ENCODE results near the gene RIT2. TPM values are rescaled to one million over a fixed set of nuclear protein-coding genes. Genes with fewer than 3 reads are reported as not detected.

Gene RIT2
- total RNA-seq, 4 donors from 2014 or later = not detected

- no peak for TF ChIP-seq POLR2A (IDR thresholded peaks at IDR 0.05)
- no peak for TF ChIP-seq CTCF (IDR thresholded peaks at IDR 0.05)
- no peak for TF ChIP-seq EP300 (IDR thresholded peaks at IDR 0.05)
- no peak for TF ChIP-seq POLR2AphosphoS5 (IDR thresholded peaks at IDR 0.05)
- no peak for DNase-seq (ENCODE audit: low spot score in 2 of 2)
- Histone ChIP-seq H3K4me3 (no peak overlapping the region), H3K36me3 (no peaks in the 10 kb centered on the region), H3K4me1 (no peaks in the 10 kb centered on the region), H3K9me3 (no peaks in the 10 kb centered on the region), H3K27me3 (no peaks in the 10 kb centered on the region), H3K27ac (no peak overlapping the region)
- WGBS = 92% methylated on average over 3 of the region's 3 CpGs
Measured at GRCh38 chr18:42734520-42734919, 381.0 kb downstream of the RIT2 start.

GRCh38 chr18:42730272-42730671 is 385.2 kb downstream of the RIT2 start:
- no peak for TF ChIP-seq POLR2AphosphoS5 (IDR thresholded peaks at IDR 0.05)
- no peak for TF ChIP-seq CTCF (IDR thresholded peaks at IDR 0.05)
- TF ChIP-seq EP300 (IDR thresholded peaks at IDR 0.05) = no peak
- no peak for TF ChIP-seq POLR2A (IDR thresholded peaks at IDR 0.05)
- Histone ChIP-seq H3K9me3 (no peaks in the 10 kb centered on the region), H3K4me3 (no peak overlapping the region), H3K27me3 (no peaks in the 10 kb centered on the region), H3K36me3 (no peaks in the 10 kb centered on the region), H3K27ac (no peak overlapping the region), H3K4me1 (no peaks in the 10 kb centered on the region)
- no peak for DNase-seq (ENCODE audit: low spot score in 2 of 2)
- WGBS = 62% methylated on average over 1 of the region's 1 CpG

GRCh38 chr18:42719221-42719620 is 396.3 kb downstream of the RIT2 start:
- no peaks in the 10 kb centered on the region for H3K9me3 ChIP-seq
- 72% methylated on average over 6 of the region's 6 CpGs for WGBS
- no peaks in the 10 kb centered on the region for H3K36me3 ChIP-seq
- no peak for TF ChIP-seq CTCF (IDR thresholded peaks at IDR 0.05)
- TF ChIP-seq EP300 (IDR thresholded peaks at IDR 0.05) = no peak
- no peak for TF ChIP-seq POLR2A (IDR thresholded peaks at IDR 0.05)
- TF ChIP-seq POLR2AphosphoS5 (IDR thresholded peaks at IDR 0.05) = no peak
- no peaks in the 10 kb centered on the region for H3K27me3 ChIP-seq
- H3K4me3 ChIP-seq = no peak overlapping the region
- no peak for DNase-seq (ENCODE audit: low spot score in 2 of 2)
- no peaks in the 10 kb centered on the region for H3K4me1 ChIP-seq
- no peak overlapping the region for H3K27ac ChIP-seq

GRCh38 chr18:42712065-42712464 is 403.4 kb downstream of the RIT2 start:
- WGBS = 76% methylated on average over 1 of the region's 1 CpG
- no peak overlapping the region for H3K4me3 ChIP-seq
- H3K36me3 ChIP-seq = no peaks in the 10 kb centered on the region
- no peaks in the 10 kb centered on the region for H3K27me3 ChIP-seq
- no peak for DNase-seq (ENCODE audit: low spot score in 2 of 2)
- TF ChIP-seq POLR2A (IDR thresholded peaks at IDR 0.05) (no peak), EP300 (IDR thresholded peaks at IDR 0.05) (no peak), POLR2AphosphoS5 (IDR thresholded peaks at IDR 0.05) (no peak), CTCF (IDR thresholded peaks at IDR 0.05) (no peak)
- no peak overlapping the region for H3K27ac ChIP-seq
- H3K4me1 ChIP-seq = peaks cover 2% of the 10 kb centered on the region
- H3K9me3 ChIP-seq = no peaks in the 10 kb centered on the region

- WGBS = 37% methylated on average over 1 of the region's 1 CpG
- no peaks in the 10 kb centered on the region for H3K27me3 ChIP-seq
- H3K36me3 ChIP-seq = no peaks in the 10 kb centered on the region
- H3K27ac ChIP-seq = no peak overlapping the region
- no peak for DNase-seq (ENCODE audit: low spot score in 2 of 2)
- TF ChIP-seq CTCF (IDR thresholded peaks at IDR 0.05) (no peak), POLR2A (IDR thresholded peaks at IDR 0.05) (no peak), POLR2AphosphoS5 (IDR thresholded peaks at IDR 0.05) (no peak), EP300 (IDR thresholded peaks at IDR 0.05) (no peak)
- H3K4me1 ChIP-seq = peaks cover 11% of the 10 kb centered on the region
- H3K4me3 ChIP-seq = no peak overlapping the region
- no peaks in the 10 kb centered on the region for H3K9me3 ChIP-seq
Measured at GRCh38 chr18:42707080-42707479, 408.4 kb downstream of the RIT2 start.
